ENCODE measurements around the gene HTR5A.
"Not testable (repeated sequence)": the region's sequence is repeated elsewhere in the genome, so short reads cannot be mapped to it uniquely, and the experiment has no call there.

Gene HTR5A

GRCh38 chr7:155069992-155070751, at the start of gene HTR5A:
Gene HTR5A, plus strand, starts transcription at chr7:155070324. Its CDS starts 576 bp downstream, at chr7:155070900.
- TF ChIP-seq CTCF (IDR thresholded peaks at IDR 0.05; ENCODE audit: low read length, missing control alignments) = no peak
- peak; percentile 81 for DNase-seq (ENCODE audit: low read depth)
- no peak within 1 kb of the TSS for H3K4me3 ChIP-seq (replicated peaks; ENCODE audit: low read depth, low read length)

DNA sequence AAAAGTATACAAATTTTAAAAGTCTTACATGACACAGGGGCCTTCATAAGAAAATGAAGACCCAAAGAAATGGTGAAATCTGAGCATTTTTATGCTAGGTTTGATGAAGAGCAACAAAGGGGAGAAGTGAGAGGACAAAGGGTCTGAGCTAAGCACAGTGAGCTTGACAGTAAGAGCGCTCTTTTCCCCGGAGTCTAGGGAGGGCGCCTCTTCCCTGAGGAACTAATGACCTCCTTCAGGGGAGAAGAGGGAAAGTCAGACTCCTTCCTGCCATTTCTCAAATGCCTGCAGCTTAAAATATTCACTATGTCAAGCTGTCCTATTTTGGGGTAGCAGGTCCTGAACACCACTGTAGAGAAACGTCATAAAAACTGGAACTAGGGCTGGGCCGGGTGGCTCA, 49.1 kb upstream of the HTR5A start:
- TF ChIP-seq CTCF (IDR thresholded peaks at IDR 0.05; ENCODE audit: low read length, missing control alignments) = no peak
- DNase-seq (ENCODE audit: low read depth) = no peak
- no peak overlapping the region for H3K4me3 ChIP-seq (replicated peaks; ENCODE audit: low read depth, low read length)

DNA sequence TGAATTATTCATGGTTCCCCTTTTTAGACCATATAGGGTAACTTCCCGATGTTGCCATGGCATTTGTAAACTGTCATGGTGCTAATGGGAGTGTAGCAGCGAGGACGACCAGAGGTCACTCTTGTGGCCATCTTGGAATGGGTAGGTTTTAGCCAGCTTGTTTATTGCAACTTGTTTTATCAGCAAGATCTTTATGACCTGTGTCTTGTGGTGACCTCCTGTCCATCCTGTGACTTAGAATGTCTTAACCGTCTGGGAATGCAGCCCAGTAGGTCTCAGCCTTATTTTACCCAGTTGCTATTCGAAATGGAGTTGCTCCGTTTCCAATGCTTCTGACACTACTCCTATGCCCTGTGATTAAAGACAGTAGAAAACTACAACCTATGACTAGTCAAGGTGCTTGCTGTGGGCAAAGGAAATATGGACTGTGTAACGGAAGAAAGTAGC, 48.4 kb upstream of the HTR5A start:
- no peak for DNase-seq (ENCODE audit: low read depth)
- no peak for TF ChIP-seq CTCF (IDR thresholded peaks at IDR 0.05; ENCODE audit: low read length, missing control alignments)

GRCh38 chr7:155027879-155028278, 42.2 kb upstream of the HTR5A start:
- no peak for DNase-seq (ENCODE audit: low read depth)
- H3K4me3 ChIP-seq (replicated peaks; ENCODE audit: low read depth, low read length) = no peak overlapping the region
- no peak for TF ChIP-seq CTCF (IDR thresholded peaks at IDR 0.05; ENCODE audit: low read length, missing control alignments)

More for the DNA sequence above, 48.4 kb upstream of the HTR5A start:
- H3K4me3 ChIP-seq (replicated peaks; ENCODE audit: low read depth, low read length) = no peak overlapping the region

DNA sequence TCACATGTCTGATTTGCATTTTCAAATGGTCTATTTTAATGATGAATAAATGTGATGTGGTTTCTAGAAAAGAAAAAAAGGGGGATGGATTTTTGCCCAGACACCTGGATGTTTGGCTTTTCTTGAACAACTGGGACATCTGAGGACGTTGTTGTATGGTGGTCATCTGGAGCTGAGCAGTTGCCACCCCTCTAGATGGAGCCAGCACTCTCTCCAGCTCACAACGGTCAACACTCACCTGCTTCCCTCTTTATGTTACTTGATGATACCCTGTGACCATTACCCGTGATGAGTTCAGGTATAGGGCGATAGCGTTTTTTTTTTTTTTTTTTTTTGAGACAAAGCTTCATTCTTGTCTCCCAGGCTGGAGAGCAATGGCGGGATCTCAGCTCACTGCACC, 37.1 kb upstream of the HTR5A start:
- no peak for TF ChIP-seq CTCF (IDR thresholded peaks at IDR 0.05; ENCODE audit: low read length, missing control alignments)
- no peak overlapping the region for H3K4me3 ChIP-seq (replicated peaks; ENCODE audit: low read depth, low read length)
- no peak for DNase-seq (ENCODE audit: low read depth)

DNA sequence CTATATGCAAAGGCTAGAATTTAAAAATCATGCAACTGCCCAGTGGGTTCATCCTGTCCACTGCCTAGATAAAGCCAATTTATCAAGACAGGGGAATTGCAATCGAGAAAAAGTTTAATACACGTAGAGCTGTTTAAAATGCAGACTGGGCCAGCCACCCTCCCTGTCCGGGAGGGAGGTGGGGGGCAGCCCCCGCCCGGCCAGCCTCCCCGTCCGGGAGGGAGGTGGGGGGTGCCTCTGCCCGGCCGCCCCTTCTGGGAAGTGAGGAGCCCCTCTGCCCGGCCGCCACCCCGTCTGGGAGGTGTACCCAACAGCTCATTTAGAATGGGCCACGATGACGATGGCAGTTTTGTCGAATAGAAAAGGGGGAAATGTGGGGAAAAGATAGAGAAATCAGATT, 35.6 kb upstream of the HTR5A start:
- not testable (repeated sequence) for DNase-seq (ENCODE audit: low read depth); H3K4me3 ChIP-seq (replicated peaks; ENCODE audit: low read depth, low read length)

DNA sequence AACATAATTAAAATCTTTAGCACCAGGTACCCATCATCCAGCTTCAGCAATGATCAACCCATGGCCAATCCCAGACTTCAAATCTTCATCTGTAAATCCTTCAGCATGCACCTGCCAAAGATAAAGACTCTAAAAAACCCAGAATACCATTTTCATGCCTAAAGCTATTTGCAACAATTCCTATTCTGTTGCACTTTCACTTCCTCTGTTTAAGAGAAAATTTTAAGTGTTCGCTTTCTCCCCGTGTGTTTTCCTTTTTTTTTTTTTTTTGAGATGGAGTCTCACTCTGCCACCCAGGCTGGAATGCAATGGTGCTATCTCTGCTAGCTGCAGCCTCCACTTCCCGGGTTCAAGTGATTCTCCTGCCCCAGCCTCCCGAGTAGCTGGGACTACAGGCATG, 31.8 kb upstream of the HTR5A start:
- H3K4me3 ChIP-seq (replicated peaks; ENCODE audit: low read depth, low read length) = no peak overlapping the region
- no peak for DNase-seq (ENCODE audit: low read depth)
- no peak for TF ChIP-seq CTCF (IDR thresholded peaks at IDR 0.05; ENCODE audit: low read length, missing control alignments)
